Thyroid gland (tissue), 4 donors: Measurements from ENCODE around the gene ATRAID.

Experiments used
- POLR2A ChIP-seq, 2 donors: fragments of 450-650 bp; IDR thresholded peaks; one replicate each; pipeline ENCODE4 v1.6.1; 2017; ENCODE audit warnings: antibody characterized with exemption in 2 of 2, mild to moderate bottlenecking in 2 of 2, moderate library complexity in 1 of 2
- TF ChIP-seq, protein P1 (sequence below), 6 experiments: fragments of 200-600 bp in 3 of 6; fragments of 450-650 bp in 3 of 6; sonication (generic) in 3 of 6; IDR thresholded peaks; one replicate each; pipeline ENCODE4 v1.5.1; 2016 to 2019; ENCODE audit warnings: antibody characterized with exemption in 6 of 6, mild to moderate bottlenecking in 2 of 6, inconsistent platforms in 1 of 6, moderate library complexity in 1 of 6

DNA sequence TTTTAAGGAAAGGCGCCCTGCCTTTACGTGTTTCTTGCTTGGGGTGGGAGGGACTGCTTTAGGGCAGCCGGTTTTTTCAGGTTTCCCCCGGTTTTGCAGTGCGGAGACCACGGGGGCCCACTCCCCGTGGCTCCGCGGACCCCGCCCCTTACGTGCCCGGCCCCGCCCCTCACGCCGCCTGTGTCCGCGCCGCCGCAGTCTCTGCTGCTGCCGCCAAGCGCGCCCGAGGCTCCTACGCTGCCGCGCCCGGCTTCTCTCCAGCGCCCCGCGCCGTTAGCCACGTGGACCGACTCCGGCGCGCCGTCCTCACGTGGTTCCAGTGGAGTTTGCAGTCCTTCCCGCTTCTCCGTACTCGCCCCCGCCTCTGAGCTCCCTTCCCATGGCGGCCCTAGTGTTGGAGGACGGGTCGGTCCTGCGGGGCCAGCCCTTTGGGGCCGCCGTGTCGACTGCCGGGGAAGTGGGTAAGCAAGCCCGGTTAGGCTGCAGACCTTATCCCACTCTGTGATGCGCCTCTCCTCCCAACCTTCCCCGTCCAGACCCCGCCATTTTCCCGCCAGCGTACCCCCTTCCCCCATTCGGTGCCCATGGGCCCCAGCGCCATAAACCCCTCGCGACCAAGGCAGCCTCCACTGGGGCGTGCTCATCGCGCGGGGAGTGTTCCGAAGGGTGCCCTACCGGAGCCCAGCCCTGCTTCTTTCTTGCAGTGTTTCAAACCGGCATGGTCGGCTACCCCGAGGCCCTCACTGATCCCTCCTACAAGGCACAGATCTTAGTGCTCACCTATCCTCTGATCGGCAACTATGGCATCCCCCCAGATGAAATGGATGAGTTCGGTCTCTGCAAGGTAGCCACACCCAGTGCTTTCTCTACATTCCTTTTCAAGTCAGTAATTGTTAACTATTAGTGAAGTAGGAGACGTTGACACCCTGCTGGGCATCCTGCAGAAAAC, 5.6 kb downstream of the ATRAID start, which contains the start of gene CAD:
- TF ChIP-seq, protein P1, sequence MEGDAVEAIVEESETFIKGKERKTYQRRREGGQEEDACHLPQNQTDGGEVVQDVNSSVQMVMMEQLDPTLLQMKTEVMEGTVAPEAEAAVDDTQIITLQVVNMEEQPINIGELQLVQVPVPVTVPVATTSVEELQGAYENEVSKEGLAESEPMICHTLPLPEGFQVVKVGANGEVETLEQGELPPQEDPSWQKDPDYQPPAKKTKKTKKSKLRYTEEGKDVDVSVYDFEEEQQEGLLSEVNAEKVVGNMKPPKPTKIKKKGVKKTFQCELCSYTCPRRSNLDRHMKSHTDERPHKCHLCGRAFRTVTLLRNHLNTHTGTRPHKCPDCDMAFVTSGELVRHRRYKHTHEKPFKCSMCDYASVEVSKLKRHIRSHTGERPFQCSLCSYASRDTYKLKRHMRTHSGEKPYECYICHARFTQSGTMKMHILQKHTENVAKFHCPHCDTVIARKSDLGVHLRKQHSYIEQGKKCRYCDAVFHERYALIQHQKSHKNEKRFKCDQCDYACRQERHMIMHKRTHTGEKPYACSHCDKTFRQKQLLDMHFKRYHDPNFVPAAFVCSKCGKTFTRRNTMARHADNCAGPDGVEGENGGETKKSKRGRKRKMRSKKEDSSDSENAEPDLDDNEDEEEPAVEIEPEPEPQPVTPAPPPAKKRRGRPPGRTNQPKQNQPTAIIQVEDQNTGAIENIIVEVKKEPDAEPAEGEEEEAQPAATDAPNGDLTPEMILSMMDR (IDR thresholded peaks at IDR 0.05), result peak in 4 of 6 experiments; percentile 22 to 43 (median 34)
- TF ChIP-seq POLR2A (IDR thresholded peaks at IDR 0.05), result peak in 1 of 2 donors; percentile 41
